Lung (tissue), 12 donors: Measurements from ENCODE around the gene B4GALT4. TPM values are rescaled to one million over a fixed set of nuclear protein-coding genes. Genes with fewer than 3 reads are reported as not detected.
"Not testable (repeated sequence)": the region's sequence is repeated elsewhere in the genome, so short reads cannot be mapped to it uniquely, and the experiment has no call there.

Experiments used
- ATAC-seq: fragments of 200-7000 bp; cut with Tn5 transposase; one replicate; pipeline ENCODE4 v1.9.1; 2020; ENCODE audit warnings: moderate number of reproducible peaks; ENCODE audit not compliant: insufficient read depth, low FRiP score
- DNase-seq, 3 donors: peaks; one replicate each; pipeline ENCODE4 v3.0.0-alpha.2; 2013 to 2017
- H3K27ac ChIP-seq, 2 donors: one replicate each; pipeline ENCODE4 v1.5.1; 2013; ENCODE audit warnings: mild to moderate bottlenecking in 2 of 2, moderate library complexity in 2 of 2, control low read depth in 1 of 2, inconsistent platforms in 1 of 2, low read depth in 1 of 2, low read length in 1 of 2
- H3K27me3 ChIP-seq, 3 donors: one replicate each; pipeline ENCODE4 v1.5.1; 2013; ENCODE audit warnings: low read length in 2 of 3; ENCODE audit not compliant: control insufficient read depth in 3 of 3, insufficient read depth in 3 of 3
- H3K36me3 ChIP-seq, 4 donors: one replicate each; pipeline ENCODE4 v1.5.1; 2013; ENCODE audit warnings: low read length in 4 of 4, mild to moderate bottlenecking in 1 of 4, moderate library complexity in 1 of 4; ENCODE audit not compliant: control insufficient read depth in 4 of 4, insufficient read depth in 4 of 4
- H3K4me1 ChIP-seq, 5 donors: one replicate each; pipeline ENCODE4 v1.5.1; 2013; ENCODE audit warnings: low read length in 5 of 5, mild to moderate bottlenecking in 2 of 5, moderate library complexity in 1 of 5; ENCODE audit not compliant: control insufficient read depth in 5 of 5, insufficient read depth in 5 of 5
- H3K4me3 ChIP-seq: one replicate; pipeline ENCODE4 v1.5.1; 2013; ENCODE audit warnings: mild to moderate bottlenecking, control low read depth, moderate library complexity
- H3K9ac ChIP-seq, 2 donors: one replicate each; pipeline ENCODE4 v1.5.1; 2013; ENCODE audit warnings: low read length in 2 of 2, control low read depth in 1 of 2; ENCODE audit not compliant: insufficient read depth in 1 of 2
- H3K9me3 ChIP-seq, 4 donors: one replicate each; pipeline ENCODE4 v1.5.1; 2013; ENCODE audit warnings: low read length in 3 of 4, mild to moderate bottlenecking in 1 of 4, moderate library complexity in 1 of 4; ENCODE audit not compliant: control insufficient read depth in 4 of 4, insufficient read depth in 3 of 4
- WGBS, 2 donors: extraction: QIAGEN DNeasy Blood & Tissue Kit; methylation state at CpG; one replicate each; pipeline ENCODE4 v1.1.7; 2013; 5-methylcytosine and 5-hydroxymethylcytosine counted together
- polyA plus RNA-seq, 2 donors: library from polyadenylated mRNA; stranded (reverse); fragments of 200-250 nt; gene quantifications; one replicate each; pipeline ENCODE4 v1.2.1, GENCODE V29; 2013
- total RNA-seq, 2 donors: library from RNA; depleted of rRNA in 1 of 2; stranded (reverse); fragments of >200 nt in 1 of 2; gene quantifications; one replicate each; pipeline ENCODE4 v1.2.1, GENCODE V29; 2014 to 2021
- TF ChIP-seq, protein P1 (sequence below): IDR thresholded peaks from 2 replicates; pipeline ENCODE4 v1.5.1; 2012; ENCODE audit warnings: mild to moderate bottlenecking; ENCODE audit errors: control extremely low read depth, extremely low read depth
- donor health status: control.
- donor health status: control.
- donor health status: Bipolar disorder and iron deficiency.
- donor health status: healthy.
- donor health status: DM: yes; HTN: yes; CAD: no.

Gene B4GALT4
- total and polyA plus RNA-seq, 4 donors, result 7.5 to 23.2 (median 15.8) TPM

DNA sequence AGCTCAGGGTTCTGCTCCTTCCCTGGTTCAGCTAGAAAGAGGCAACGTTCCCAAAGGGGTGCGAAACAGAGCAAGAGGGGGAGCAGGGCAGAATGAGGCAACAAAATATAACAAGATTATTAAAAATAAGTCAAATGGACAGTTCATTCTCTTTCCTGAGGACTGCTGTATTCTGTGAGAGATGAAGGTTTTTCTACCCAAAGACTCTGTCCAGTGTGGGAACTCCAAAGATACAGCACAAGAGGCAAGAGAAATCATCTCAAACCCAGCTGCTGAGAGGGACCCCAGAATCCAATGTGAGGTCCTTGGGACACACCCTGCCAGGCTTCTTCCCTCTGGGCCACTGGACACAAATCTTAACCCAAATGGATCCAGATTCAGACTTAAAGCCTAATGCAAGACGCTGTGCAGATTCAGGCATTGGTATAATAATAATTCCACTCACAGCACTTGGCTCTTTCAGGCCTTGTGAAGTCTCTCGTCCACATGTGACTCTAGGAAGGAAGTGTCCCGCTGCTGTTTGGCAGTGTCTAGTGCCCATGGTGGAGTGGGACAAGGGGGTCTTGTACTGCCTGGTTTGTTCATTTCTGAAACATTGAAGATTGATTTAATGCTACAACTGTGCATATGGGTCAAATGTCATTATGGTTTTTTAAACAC, 39.0 kb upstream of the B4GALT4 start:
- 52 to 59% methylated on average over 5 of the region's 5 CpGs for WGBS, 2 donors
- H3K9ac ChIP-seq, result no peak overlapping the region
- TF ChIP-seq, protein P1, sequence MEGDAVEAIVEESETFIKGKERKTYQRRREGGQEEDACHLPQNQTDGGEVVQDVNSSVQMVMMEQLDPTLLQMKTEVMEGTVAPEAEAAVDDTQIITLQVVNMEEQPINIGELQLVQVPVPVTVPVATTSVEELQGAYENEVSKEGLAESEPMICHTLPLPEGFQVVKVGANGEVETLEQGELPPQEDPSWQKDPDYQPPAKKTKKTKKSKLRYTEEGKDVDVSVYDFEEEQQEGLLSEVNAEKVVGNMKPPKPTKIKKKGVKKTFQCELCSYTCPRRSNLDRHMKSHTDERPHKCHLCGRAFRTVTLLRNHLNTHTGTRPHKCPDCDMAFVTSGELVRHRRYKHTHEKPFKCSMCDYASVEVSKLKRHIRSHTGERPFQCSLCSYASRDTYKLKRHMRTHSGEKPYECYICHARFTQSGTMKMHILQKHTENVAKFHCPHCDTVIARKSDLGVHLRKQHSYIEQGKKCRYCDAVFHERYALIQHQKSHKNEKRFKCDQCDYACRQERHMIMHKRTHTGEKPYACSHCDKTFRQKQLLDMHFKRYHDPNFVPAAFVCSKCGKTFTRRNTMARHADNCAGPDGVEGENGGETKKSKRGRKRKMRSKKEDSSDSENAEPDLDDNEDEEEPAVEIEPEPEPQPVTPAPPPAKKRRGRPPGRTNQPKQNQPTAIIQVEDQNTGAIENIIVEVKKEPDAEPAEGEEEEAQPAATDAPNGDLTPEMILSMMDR, result no peak

DNA sequence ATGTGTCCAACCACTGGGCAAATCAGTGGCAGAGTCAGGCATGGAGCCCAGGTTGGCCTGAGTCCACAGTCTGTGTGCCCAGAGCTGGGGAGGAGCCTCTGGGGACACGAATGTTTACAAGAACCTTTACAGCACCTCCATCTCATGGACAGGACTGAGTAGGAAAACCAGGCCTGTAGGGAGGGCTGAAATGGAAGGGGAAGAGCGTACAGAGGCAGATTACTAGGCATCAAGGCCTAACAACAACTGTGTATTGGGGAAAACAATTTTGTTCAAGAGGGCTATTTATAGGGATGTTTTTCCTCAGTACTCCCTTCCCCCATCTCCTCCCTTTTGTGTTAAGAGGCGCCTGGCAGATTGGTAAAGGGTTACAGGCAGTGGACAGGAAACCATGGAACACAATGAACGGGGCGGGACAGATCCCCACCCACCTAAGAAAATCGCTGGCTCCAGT, 38.5 kb upstream of the B4GALT4 start:
- 49 to 70% methylated on average over 6 of the region's 6 CpGs for WGBS, 2 donors
- Histone ChIP-seq H3K9me3 (peaks cover 0 to 6% (median 0%) of the 10 kb centered on the region in 4 donors), H3K36me3 (no peaks in the 10 kb centered on the region), H3K4me1 (peaks cover 0 to 16% (median 3%) of the 10 kb centered on the region in 5 donors), H3K27me3 (no peaks in the 10 kb centered on the region), H3K9ac (no peak overlapping the region), H3K4me3 (no peak overlapping the region), H3K27ac (peak overlapping the region; percentile 74 to 88)
- TF ChIP-seq, protein P1, result no peak
- DNase-seq (peak in 1 of 3 donors; percentile 60), ATAC-seq (peak; percentile 35)

More for the DNA sequence above, 39.0 kb upstream of the B4GALT4 start:
- ATAC-seq (no peak), DNase-seq (no peak)
- Histone ChIP-seq H3K27ac (peak overlapping the region; percentile 74 to 88), H3K9me3 (peaks cover 0 to 6% (median 0%) of the 10 kb centered on the region in 4 donors), H3K36me3 (no peaks in the 10 kb centered on the region), H3K27me3 (no peaks in the 10 kb centered on the region), H3K4me3 (no peak overlapping the region), H3K4me1 (peaks cover 0 to 16% (median 2%) of the 10 kb centered on the region in 5 donors)

DNA sequence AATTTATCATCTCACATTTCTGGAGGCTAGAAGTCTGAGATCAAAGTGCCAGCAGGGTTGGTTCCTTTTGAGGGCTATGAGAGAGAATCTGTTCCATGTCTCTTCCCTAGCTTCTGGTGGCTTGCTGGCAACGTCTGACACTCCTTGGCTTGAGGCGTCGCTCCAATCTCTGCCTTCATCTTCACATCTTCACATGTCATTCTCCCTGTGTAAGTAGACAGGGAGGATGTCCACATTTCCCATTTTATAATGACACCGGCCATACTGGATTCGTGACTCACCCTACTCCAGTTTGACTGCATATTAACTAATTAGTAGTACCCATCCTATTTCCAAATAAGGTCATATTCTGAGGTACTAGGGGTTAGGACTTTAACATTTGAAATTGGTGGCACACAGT, 36.0 kb upstream of the B4GALT4 start:
- Histone ChIP-seq H3K27me3 (no peaks in the 10 kb centered on the region), H3K36me3 (no peaks in the 10 kb centered on the region), H3K4me1 (peaks cover 0 to 16% (median 3%) of the 10 kb centered on the region in 5 donors), H3K4me3 (no peak overlapping the region), H3K9me3 (no peaks in the 10 kb centered on the region), H3K27ac (no peak overlapping the region), H3K9ac (no peak overlapping the region)
- TF ChIP-seq, protein P1, result no peak
- 69 to 72% methylated on average over 5 of the region's 5 CpGs for whole genome bisulfite sequencing, 2 donors
- DNase-seq, result no peak
- ATAC-seq, result no peak

DNA sequence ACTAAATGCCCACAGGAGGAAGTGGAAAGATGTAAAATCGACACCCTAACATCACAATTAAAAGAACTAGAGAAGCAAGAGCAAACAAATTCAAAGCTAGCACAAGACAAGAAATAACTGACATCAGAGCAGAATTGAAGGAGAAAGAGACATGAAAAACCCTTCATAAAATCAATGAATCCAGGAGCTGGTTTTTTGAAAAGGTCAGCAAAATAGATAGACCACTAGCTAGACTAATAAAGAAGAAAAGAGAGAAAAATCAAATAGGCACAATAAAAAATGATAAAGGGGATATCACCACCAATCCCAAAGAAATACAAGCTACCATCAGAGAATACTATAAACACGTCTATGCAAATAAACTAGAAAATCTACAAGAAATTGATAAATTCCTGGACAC, 29.5 kb upstream of the B4GALT4 start:
- ATAC-seq, H3K27ac ChIP-seq, H3K4me1 ChIP-seq, DNase-seq, H3K9ac ChIP-seq, H3K4me3 ChIP-seq, H3K9me3 ChIP-seq, H3K36me3 ChIP-seq, H3K27me3 ChIP-seq: not testable (repeated sequence)
- WGBS, 2 donors, result 90% methylated on average over 2 of the region's 2 CpGs
